Hematopoietic multipotent progenitor cell treated with erythropoietin and hydrocortisone succinate and interleukin-3 and kit ligand, for 6 days (in vitro differentiated cells): ENCODE results near the gene SSTR3.
"Not testable (repeated sequence)": the region's sequence is repeated elsewhere in the genome, so short reads cannot be mapped to it uniquely, and the experiment has no call there.

ENCODE experiments used
- DNase-seq: peaks from one replicate; pipeline ENCODE4 v3.0.0-alpha.2; 2015

SSTR3 gene

DNA sequence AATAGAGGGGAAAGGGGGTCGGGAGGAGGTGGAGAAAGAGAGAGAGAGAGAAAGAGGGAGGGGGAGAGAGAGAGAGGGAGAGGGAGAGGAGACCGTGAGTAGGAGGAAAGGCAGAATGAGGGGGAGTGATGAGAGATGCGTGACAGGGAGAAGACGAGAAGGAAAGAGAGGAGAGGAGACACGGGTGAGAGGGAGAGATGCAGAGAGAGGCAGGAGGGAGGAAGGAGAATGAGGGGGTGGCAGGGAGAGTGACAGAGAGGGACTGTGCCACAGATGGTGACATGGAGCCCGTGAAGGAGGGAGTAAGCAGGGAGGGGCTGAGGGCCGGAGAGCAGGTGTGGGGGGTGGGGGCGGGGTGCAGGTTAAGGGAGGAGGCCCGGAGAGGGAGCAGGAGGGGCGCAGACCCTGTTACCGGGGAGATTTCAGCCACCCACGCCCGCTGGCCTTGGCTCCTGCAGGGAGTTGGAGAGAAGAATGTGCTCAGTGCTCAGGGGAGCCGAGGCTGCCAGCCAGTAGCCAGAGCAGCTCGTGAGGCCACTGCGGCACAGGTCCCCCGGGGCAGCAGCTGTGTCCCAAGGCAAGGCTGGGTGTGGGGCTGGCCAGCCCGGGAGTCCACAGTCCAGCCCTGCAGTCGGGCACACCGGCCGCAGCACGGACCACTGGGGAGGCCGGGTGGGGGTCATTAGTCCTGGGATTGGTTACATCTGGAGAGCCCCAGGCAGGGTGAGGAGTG lies at the start of gene SSTR3:
Gene SSTR3, minus strand, starts transcription at position 304 of the 733 bp plus-strand sequence. CDS start 4,674 bp downstream, outside the sequence.
- no peak for DNase-seq

DNA sequence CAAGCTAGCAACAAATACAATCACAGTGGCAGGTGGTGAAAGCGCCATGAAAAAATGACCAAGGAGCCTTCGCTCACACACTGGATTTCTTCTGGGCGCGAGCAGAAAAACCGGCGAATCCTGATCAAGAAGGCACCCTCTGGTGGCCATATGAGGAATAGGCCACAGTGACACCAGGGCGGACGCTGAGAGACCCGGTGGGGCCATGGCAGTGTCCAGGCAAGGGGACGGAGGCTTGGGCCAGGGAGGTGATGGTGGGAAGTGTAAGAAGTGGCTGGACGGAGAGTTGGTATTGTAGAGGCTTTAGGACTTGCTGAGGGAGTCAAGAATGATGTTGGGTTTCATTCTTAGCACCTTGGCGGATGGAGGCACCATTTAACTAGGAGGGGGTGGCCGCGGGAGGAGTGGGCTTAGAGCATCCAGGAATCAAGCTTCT lies 48.6 kb upstream of the SSTR3 start:
- peak; percentile 84 for DNase-seq

DNA sequence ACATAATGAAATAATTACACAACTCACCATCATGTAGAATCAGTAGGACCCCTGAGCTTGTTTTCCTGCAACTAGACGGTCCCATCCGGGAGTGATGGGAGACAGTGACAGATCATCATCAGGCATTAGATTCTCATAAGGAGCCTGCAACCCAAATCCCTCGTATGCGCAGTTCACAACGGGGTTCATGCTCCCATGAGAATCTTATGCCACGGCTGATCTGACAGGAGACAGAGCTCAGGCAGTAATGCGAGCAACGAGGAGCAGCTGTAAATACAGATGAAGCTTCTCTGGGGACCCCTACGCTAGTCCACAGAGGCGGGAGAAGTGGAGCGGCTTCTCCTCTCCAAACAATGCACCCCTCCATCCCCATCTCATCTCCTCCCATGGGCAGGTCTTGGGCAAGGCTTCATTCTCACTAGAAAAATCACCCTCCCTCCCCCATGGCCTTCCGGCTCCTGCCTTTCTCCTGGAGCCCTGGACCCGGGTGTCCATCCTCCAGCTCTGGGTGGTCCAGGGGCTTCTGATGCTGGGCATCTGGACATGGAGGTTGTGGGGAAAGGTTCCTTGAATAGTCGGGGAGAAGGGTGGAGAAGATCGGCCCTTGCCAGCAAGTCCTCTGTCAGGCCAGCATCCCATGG lies 48.0 kb upstream of the SSTR3 start:
- DNase-seq = no peak

- peak; percentile 69 for DNase-seq
Measured at GRCh38 chr22:37259540-37260029, 47.3 kb upstream of the SSTR3 start.

DNA sequence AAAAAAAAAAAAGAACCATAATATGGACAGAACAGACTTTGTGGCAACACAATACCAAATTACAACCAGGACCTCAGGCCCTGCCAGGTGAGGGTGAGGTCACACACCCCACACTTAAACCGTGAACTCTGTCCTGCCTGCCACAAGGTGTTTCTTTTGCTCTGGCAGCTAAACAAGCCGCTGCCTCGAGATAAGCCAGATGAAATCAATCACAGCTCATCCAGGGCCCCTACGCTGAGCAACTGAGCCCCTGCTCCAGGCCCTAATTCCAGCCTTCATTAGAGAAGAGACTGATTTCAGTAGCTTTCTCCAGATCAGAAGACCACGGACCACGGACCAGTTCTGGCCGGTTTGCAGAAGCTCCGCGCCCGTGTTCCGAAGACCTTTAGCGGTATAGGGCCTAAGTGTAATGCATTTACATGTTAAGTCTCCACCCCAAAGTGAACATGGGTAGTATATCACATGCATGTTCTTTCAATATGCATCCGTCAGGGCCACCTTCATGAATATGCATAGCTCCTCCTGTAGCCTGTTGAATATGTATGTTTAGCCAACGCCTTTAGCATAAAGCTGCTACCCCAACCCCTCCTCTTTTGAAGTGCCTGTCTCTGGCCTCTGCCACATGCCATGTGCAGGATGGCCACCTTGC lies 46.6 kb upstream of the SSTR3 start:
- no peak for DNase-seq

DNA sequence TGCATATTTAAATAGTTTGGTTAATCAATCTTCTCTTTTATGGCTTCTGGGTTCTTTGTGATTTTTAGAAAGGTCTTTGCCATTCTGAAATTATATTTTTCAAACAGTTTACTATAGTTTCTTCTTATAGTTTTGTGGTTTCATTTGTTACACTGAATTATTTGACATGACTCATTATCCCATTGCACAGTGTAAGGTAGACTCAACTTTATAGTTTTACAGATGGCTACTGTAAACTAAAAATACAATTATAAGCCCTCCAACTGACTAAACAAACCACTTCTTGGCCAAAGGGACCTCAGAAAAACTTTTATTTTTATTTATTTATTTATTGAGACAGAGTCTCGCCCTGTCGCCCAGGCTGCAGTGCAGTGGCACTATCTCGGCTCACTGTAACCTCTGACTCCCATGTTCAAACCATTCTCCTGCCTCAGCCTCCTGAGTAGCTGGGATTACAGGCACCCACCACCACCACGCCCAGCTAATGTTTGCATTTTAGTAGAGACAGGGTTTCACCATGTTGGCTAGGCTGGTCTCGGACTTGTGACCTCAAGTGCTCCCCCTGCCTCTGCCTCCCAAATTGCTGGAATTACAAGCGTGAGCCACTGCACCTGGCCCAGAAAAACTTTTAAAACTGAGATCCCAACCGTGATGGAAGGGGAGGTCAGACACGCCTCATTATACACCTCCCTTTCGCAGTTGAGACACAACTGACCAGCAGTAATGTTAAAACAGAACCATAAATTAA lies 45.9 kb upstream of the SSTR3 start:
- no peak for DNase-seq

GRCh38 chr22:37256075-37256726 lies 43.9 kb upstream of the SSTR3 start:
- DNase-seq = no peak

- DNase-seq = no peak
Measured at GRCh38 chr22:37255558-37256006, 43.3 kb upstream of the SSTR3 start.

GRCh38 chr22:37254867-37255233 lies 42.6 kb upstream of the SSTR3 start:
- peak; percentile 67 for DNase-seq

- DNase-seq = peak; percentile 79
Measured at GRCh38 chr22:37254209-37254866, 42.1 kb upstream of the SSTR3 start.

DNA sequence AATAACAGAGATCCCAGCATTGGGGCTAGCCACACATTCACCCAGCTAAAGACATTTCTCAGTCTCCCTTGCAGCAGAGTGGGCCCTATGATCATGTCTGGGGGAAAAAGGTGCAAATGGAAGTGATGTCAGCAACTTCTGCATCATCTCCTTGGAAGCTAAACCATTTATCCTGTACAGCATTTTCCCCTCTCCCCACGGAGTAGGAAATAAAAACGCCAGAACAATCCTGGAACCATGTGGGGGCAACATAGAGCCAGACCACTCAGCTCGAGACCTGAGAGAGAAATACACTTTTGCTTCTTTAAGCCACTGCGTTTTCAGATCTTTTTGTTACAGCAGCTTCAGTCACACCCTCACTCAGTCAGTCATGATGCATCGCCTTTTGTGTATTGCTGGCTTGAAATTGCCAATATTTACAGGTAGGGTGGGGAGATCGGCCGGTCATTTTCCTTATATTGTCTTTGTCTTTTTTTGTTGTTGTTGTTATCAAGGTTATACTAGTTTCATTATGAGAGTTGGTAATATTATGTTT lies 40.9 kb upstream of the SSTR3 start:
- DNase-seq = peak; percentile 36

DNA sequence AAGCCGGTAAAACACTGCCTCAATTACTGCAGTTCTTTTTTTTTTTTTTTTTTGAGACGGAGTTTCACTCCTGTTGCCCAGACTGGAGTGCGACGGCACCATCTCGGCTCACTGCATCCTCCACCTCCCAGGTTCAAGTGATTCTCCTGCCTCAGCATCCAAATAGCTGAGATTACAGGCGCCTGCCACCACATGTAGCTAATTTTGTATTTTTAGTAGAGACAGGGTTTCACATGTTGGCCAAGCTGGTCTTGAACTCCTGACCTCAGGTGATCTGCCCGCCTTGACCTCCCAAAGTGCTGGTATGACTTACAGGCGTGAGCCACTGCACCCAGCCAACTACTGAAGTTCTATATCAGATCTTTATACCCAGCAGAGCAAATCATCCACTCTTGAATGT lies 39.6 kb upstream of the SSTR3 start:
- not testable (repeated sequence) for DNase-seq

DNA sequence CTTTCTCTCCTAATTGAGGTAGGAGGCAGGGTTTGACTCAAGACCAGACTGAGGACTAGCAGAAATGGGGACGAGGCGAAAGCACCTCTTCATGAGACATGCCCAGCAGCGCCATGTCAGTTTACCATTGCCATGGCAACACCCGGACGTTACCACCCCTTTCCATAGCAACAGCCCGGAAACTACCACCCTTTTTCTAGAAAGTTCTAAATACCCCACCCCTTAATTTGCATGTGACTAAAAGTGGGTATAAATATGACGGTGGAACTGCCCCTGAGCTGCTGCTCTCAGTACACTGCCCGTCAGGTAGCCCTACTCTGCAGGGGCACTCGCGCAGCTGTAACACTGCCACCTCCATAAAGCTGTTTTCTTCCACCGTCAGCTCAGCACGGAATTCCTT lies 37.7 kb upstream of the SSTR3 start:
- DNase-seq = no peak

GRCh38 chr22:37248251-37248650 lies 36.0 kb upstream of the SSTR3 start:
- no peak for DNase-seq

GRCh38 chr22:37245740-37246139 lies 33.5 kb upstream of the SSTR3 start:
- no peak for DNase-seq

GRCh38 chr22:37244922-37245722 lies 32.8 kb upstream of the SSTR3 start:
- DNase-seq = peak; percentile 50

GRCh38 chr22:37244114-37244921 lies 32.0 kb upstream of the SSTR3 start, which contains the start of gene RAC2:
TSS of gene RAC2 (minus strand) at chr22:37244269. CDS start at chr22:37244148, 121 bp downstream.
- DNase-seq = peak; percentile 96

DNA sequence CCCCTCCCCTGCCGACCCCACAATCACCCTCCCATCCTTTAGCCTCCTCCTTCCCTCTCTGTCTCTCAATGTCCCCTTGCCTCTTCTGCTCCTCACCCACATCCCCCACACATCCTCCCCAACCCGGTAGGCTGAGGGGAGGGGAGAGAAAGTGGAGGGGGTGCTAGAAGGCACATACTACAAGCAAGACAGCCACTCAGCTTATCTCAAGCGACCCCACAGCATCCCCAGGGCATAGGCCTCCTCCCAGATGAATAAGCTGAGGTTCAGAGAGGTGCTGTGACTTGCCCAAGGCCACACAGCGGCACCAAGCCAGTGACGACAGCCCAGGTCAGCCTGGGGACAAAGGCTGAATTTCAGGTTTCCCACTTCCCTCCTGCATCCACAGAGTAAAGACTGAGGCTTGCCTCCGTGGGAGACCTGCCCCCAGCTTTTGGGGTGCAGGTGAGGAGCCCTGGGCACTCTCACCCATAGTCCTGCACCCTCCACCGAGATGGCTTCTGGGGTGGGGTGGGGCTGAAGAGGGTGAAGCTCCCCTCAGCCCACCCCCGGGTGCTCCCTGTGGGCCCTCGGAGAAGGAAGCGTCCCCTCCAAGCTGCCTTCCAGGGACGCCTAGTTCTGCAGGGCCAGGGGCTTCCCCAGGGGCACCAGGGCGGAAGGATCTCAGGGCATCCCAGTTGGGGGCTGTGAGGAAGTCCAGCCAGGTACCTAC lies 31.3 kb upstream of the SSTR3 start:
- DNase-seq = no peak

- DNase-seq = peak; percentile 98
Measured at GRCh38 chr22:37242395-37242918, 30.2 kb upstream of the SSTR3 start.
